Measurements from ENCODE around the gene FAM161A. TPM values are rescaled to one million over a fixed set of nuclear protein-coding genes. Genes with fewer than 3 reads are reported as not detected.
"Not testable (repeated sequence)": the region's sequence is repeated elsewhere in the genome, so short reads cannot be mapped to it uniquely, and the experiment has no call there.

Gene FAM161A, protein sequence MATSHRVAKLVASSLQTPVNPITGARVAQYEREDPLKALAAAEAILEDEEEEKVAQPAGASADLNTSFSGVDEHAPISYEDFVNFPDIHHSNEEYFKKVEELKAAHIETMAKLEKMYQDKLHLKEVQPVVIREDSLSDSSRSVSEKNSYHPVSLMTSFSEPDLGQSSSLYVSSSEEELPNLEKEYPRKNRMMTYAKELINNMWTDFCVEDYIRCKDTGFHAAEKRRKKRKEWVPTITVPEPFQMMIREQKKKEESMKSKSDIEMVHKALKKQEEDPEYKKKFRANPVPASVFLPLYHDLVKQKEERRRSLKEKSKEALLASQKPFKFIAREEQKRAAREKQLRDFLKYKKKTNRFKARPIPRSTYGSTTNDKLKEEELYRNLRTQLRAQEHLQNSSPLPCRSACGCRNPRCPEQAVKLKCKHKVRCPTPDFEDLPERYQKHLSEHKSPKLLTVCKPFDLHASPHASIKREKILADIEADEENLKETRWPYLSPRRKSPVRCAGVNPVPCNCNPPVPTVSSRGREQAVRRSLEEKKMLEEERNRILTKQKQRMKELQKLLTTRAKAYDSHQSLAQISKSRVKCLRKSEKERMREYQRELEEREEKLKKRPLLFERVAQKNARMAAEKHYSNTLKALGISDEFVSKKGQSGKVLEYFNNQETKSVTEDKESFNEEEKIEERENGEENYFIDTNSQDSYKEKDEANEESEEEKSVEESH
- 3.8 TPM for total RNA-seq

- peak; percentile 90 for DNase-seq (ENCODE audit: low spot score)
These were observed at the start of gene FAM161A for GRCh38 chr2:61853847-61854563. Gene FAM161A (minus strand): TSS chr2:61854060. CDS start chr2:61854041, 19 bp downstream.

GRCh38 chr2:61900281-61900680 is 46.4 kb upstream of the FAM161A start:
- DNase-seq (ENCODE audit: low spot score) = no peak

- no peak for DNase-seq (ENCODE audit: low spot score)
These were observed 45.0 kb upstream of the FAM161A start for GRCh38 chr2:61898810-61899209.

GRCh38 chr2:61888267-61889055 is 34.6 kb upstream of the FAM161A start, which contains the start of gene CCT4:
Gene CCT4 (minus strand): TSS chr2:61888656. CDS start chr2:61888507, 149 bp downstream.
- peak; percentile 91 for DNase-seq (ENCODE audit: low spot score)

- no peak for DNase-seq (ENCODE audit: low spot score)
These were observed 33.9 kb upstream of the FAM161A start for GRCh38 chr2:61887717-61888266.

GRCh38 chr2:61885896-61886603 is 32.2 kb upstream of the FAM161A start:
- no peak for DNase-seq (ENCODE audit: low spot score)

GRCh38 chr2:61882850-61883249 is 29.0 kb upstream of the FAM161A start:
- no peak for DNase-seq (ENCODE audit: low spot score)

GRCh38 chr2:61879351-61879750 is 25.5 kb upstream of the FAM161A start:
- DNase-seq (ENCODE audit: low spot score) = not testable (repeated sequence)

DNA sequence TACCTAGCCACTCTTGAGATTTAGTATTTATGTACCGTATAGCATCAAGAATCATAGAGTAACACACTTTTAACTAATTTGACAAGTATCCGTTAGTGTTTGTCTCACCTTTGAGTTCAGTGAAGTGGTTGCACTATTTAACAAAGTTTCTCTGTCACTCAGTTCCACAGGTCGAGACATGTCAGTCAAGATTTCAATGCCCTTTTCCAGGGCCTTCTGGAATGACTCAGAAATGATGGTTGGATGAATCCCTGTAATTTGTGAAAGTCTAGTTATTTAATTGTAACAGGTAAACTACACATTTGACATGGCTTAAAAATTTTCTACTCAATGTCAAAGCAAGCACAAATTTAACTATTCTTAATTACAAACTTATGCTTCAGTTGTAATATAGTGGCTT is 24.9 kb upstream of the FAM161A start:
- no peak for DNase-seq (ENCODE audit: low spot score)

- DNase-seq (ENCODE audit: low spot score) = no peak
These were observed 23.8 kb upstream of the FAM161A start for GRCh38 chr2:61877571-61878245.

DNA sequence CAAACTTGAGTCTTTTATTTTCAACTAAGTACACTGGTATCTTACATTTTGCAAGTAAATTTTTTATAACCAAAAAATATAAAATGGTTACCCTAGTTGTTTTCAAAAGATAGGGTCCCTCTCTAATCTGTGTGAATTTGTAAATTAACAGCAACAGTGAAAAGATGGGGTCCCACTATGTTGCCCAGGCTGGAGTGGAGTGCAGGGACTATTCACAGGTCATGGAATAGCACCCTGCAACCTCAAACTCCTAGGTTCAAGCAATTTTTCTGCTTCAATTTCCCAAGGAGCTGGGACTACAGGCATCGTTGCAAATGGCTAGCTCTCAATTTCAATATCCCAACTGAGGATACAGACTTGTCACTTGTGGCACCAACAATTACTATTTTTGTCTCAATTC is 22.5 kb upstream of the FAM161A start:
- no peak for DNase-seq (ENCODE audit: low spot score)

DNA sequence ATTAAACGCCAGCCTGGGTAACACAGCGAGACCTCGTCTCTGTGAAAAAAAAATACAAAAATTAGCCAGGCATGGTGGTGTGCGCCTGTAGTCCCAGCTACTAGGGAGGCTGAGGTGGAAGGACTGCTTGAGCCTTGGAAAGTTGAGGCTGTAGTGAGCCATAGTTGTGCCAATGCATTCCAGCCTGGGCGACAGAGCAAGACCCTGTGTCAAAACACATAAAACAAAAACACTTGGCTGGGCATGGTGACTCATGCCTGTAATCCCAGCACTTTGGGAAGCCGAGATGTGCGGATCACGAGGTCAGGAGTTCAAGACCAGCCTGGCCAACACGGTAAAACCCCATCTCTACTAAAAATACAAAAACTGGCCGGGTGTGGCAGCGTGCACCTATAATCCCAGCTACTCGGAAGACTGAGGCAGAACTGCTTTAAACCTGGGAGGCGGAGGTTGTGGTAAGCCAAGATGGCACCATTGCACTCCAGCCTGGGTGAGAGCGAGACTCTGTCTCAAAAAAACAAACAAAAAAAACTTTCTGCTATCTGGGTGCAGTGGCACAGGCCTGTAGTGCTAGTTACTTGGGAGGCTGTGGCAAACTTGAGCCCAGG is 12.7 kb upstream of the FAM161A start:
- DNase-seq (ENCODE audit: low spot score) = not testable (repeated sequence)

GRCh38 chr2:61862085-61862484 is 8.2 kb upstream of the FAM161A start:
- no peak for DNase-seq (ENCODE audit: low spot score)

DNA sequence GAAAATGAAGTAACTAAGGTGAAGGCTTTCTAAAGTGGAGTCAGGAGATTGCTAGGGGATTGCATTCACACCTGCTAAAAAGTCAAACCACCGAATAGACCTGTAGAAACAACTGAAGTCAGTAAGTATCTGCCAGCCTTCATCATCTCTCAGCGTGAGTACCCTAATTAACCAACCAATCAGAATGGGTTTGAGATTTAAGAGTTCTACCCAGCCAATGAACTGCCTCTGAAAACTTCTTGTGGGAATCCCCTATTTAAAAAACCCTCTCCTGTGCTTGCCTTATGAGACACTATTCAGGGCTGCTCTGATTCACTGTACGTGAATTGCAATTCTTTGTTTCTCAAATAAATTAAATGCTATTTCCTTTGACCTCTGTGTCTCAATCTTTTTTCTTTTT is 3.4 kb upstream of the FAM161A start:
- DNase-seq (ENCODE audit: low spot score) = no peak

DNA sequence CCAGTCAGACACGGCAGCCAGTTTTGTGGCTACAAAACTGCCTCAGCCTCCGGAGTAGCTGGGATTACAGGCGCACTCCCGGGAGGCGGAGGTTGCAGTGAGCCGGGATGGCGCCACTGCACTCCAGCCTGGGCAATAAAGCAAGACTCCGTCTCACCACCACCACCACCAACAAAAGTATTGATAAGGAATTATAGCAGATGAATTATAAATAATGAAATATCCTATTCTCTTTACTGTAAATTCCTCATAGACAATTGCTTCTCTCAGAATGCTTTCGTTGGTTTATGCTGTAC is 1.4 kb upstream of the FAM161A start:
- DNase-seq (ENCODE audit: low spot score) = peak; percentile 11

- DNase-seq (ENCODE audit: low spot score) = peak; percentile 94
These were observed 881 bp upstream of the FAM161A start for GRCh38 chr2:61854564-61855317.

- DNase-seq (ENCODE audit: low spot score) = no peak
These were observed 594 bp downstream of the FAM161A start for GRCh38 chr2:61853086-61853846.

- DNase-seq (ENCODE audit: low spot score) = not testable (repeated sequence)
These were observed 2.6 kb downstream of the FAM161A start for GRCh38 chr2:61851270-61851669.
